HL-60 (cell line): ENCODE results near the gene MYO5B.
"Not testable (repeated sequence)": the region's sequence is repeated elsewhere in the genome, so short reads cannot be mapped to it uniquely, and the experiment has no call there.

Experiments used
- DNase-seq, 2 experiments: peaks; one replicate each; pipeline ENCODE4 v3.0.0-alpha.2; 2010 to 2020; ENCODE audit warnings: low read depth in 1 of 2, low spot score in 1 of 2
- H3K27ac ChIP-seq: fragments of 250-450 bp; sonication (Bioruptor Pico); replicated peaks from 2 replicates; pipeline ENCODE4 v1.5.1; 2020; ENCODE audit warnings: mild to moderate bottlenecking, moderate library complexity
- H3K27me3 ChIP-seq: fragments of 250-450 bp; sonication (Bioruptor Pico); 2 replicates; pipeline ENCODE4 v1.5.1; 2021; ENCODE audit warnings: mild to moderate bottlenecking, moderate library complexity; ENCODE audit not compliant: insufficient read depth, poor library complexity, severe bottlenecking
- H3K4me3 ChIP-seq: replicated peaks from 2 replicates; pipeline ENCODE4 v1.5.1; 2011; ENCODE audit warnings: mild to moderate bottlenecking, control low read depth, low read length; ENCODE audit not compliant: insufficient read depth
- GABPA ChIP-seq: IDR thresholded peaks from 2 replicates; pipeline ENCODE4 v1.6.1; 2012; ENCODE audit warnings: low read depth
- POLR2AphosphoS5 ChIP-seq: IDR thresholded peaks from 2 replicates; pipeline ENCODE4 v1.6.1; 2012; ENCODE audit warnings: low read depth
- SPI1 ChIP-seq: IDR thresholded peaks from 2 replicates; pipeline ENCODE4 v1.6.1; 2012; ENCODE audit warnings: low read depth, mild to moderate bottlenecking, borderline replicate concordance
- TF ChIP-seq, protein P1 (sequence below): IDR thresholded peaks from 2 replicates; pipeline ENCODE4 v1.6.1; 2012; ENCODE audit warnings: low read depth; ENCODE audit not compliant: insufficient replicate concordance
- TF ChIP-seq, protein P2 (sequence below): IDR thresholded peaks from one replicate; pipeline ENCODE4 v1.5.1; 2011; ENCODE audit warnings: low read length, control low read depth, inconsistent platforms; ENCODE audit not compliant: insufficient read depth

Gene MYO5B

DNA sequence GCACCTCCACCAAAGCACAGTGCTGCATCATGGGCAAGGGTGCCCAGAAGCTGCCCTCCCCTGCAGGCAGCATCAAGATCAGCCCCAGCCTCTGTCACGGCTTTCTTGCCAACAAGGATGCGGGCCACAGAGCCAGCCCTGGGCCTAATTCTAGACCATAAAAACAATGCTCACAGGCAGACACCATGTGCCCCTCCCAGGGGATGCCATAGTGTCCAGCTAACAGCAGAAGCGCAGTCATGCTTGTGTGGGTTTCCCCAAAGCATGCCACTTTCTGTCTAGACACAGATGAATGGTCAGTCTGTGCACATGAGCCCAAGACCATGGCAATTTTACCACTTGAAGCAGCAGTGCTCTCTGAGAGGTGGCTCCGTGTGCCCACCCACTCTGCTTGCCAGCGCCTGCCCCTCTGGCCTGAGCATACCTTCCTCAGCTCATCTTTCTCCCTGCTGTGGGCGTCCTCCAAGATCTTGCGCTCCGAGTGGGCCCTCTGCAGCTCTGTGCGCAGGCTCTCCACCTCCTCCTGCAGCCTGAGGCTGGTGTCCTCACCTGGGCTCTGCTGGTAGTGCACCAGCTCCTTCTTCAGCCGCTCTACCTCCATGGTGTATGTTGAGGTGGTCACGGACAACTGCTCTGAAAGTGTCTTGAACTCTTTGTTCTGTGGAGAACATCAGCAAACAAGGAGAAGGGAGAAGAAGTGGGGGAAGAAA, 300.3 kb downstream of the MYO5B start:
- no peak overlapping the region for H3K4me3 ChIP-seq
- no peaks in the 10 kb centered on the region for H3K27me3 ChIP-seq
- H3K27ac ChIP-seq, result no peak overlapping the region
- TF ChIP-seq POLR2AphosphoS5, result no peak
- DNase-seq, result no peak

DNA sequence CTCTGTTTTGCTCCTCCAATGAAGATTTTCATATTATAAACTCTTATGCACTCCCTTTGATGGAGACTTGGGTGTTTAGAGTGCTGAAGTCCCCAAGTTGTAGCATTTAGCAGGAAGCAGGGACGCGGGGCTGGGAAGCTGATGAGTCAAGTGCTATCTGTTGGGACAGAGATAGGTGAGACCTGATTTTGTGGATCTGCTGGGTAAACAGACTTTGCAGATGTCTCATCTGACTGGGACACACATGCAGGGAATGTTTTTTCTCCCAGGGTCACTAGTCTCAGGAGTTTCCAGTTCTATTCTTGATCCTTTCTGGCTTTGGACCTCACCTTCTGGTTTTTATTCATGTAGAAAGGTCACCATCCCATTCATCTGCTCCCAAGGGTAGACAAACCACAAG, 301.9 kb downstream of the MYO5B start:
- Histone ChIP-seq H3K4me3 (no peak overlapping the region), H3K27me3 (no peaks in the 10 kb centered on the region), H3K27ac (no peak overlapping the region)
- no peak for DNase-seq
- no peak for TF ChIP-seq GABPA
- TF ChIP-seq, protein P1, sequence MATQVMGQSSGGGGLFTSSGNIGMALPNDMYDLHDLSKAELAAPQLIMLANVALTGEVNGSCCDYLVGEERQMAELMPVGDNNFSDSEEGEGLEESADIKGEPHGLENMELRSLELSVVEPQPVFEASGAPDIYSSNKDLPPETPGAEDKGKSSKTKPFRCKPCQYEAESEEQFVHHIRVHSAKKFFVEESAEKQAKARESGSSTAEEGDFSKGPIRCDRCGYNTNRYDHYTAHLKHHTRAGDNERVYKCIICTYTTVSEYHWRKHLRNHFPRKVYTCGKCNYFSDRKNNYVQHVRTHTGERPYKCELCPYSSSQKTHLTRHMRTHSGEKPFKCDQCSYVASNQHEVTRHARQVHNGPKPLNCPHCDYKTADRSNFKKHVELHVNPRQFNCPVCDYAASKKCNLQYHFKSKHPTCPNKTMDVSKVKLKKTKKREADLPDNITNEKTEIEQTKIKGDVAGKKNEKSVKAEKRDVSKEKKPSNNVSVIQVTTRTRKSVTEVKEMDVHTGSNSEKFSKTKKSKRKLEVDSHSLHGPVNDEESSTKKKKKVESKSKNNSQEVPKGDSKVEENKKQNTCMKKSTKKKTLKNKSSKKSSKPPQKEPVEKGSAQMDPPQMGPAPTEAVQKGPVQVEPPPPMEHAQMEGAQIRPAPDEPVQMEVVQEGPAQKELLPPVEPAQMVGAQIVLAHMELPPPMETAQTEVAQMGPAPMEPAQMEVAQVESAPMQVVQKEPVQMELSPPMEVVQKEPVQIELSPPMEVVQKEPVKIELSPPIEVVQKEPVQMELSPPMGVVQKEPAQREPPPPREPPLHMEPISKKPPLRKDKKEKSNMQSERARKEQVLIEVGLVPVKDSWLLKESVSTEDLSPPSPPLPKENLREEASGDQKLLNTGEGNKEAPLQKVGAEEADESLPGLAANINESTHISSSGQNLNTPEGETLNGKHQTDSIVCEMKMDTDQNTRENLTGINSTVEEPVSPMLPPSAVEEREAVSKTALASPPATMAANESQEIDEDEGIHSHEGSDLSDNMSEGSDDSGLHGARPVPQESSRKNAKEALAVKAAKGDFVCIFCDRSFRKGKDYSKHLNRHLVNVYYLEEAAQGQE, result no peak
- TF ChIP-seq, protein P2, sequence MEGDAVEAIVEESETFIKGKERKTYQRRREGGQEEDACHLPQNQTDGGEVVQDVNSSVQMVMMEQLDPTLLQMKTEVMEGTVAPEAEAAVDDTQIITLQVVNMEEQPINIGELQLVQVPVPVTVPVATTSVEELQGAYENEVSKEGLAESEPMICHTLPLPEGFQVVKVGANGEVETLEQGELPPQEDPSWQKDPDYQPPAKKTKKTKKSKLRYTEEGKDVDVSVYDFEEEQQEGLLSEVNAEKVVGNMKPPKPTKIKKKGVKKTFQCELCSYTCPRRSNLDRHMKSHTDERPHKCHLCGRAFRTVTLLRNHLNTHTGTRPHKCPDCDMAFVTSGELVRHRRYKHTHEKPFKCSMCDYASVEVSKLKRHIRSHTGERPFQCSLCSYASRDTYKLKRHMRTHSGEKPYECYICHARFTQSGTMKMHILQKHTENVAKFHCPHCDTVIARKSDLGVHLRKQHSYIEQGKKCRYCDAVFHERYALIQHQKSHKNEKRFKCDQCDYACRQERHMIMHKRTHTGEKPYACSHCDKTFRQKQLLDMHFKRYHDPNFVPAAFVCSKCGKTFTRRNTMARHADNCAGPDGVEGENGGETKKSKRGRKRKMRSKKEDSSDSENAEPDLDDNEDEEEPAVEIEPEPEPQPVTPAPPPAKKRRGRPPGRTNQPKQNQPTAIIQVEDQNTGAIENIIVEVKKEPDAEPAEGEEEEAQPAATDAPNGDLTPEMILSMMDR, result no peak
- no peak for TF ChIP-seq SPI1
- no peak for TF ChIP-seq POLR2AphosphoS5

DNA sequence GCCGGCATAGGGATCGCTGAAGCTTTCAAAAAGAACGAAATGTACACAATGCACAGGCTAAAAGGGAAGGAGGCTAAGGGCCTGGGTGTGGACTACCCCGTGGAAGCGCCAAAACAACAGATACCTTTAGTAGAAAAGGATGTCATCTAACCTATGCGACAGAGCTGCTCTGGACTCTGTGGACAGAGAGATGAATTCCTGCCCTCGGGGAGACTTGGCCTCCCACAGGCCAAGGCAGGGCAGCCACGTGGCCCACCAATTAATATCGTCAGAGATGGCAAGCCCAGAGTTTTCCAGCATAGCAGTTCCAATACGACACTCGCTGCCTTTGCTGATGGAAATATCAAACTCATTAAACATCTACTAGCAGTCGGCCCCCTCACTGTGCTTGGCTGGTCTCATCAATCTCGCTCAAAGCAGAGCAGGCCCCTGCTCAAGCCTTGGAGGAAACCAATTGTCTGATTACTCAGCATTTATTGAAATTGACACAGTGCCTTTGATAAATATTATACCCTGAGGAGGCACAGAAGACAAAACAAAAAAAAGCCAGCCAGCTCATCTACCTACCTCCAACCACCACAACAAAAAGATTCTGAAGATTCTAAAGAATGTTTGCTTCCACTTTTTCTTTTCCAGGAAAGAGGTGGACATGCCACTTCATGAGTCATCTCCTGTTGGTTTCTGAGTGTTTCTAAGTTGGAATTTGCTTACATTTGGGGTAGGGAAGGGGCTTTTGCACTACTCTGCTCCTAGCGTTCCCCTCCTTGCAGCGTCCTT, 302.6 kb downstream of the MYO5B start:
- Histone ChIP-seq H3K27ac (no peak overlapping the region), H3K4me3 (no peak overlapping the region), H3K27me3 (no peaks in the 10 kb centered on the region)
- TF ChIP-seq, protein P1, result no peak
- TF ChIP-seq POLR2AphosphoS5, result no peak
- TF ChIP-seq, protein P2, result no peak
- no peak for TF ChIP-seq GABPA
- no peak for TF ChIP-seq SPI1
- no peak for DNase-seq

DNA sequence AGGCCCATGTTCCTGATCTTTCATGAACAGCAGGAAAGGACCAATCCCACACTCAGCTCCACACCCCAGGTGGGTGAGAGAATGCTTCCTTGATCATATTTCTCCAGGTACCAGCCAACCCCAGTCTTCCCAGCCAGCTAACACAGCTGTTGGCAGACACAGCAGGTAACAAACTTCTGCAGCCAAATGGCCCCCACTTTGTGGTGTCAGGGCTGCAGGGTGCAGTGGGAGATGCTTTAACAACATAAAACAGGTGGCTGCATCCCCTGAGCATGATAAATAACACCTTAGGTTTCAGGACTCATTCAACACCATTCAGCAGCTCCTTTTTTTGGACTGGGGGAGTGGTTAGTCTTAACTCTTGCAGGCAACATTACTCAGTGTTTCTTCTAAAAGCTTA, 304.9 kb downstream of the MYO5B start:
- H3K27ac ChIP-seq, result no peak overlapping the region
- TF ChIP-seq, protein P2, result no peak
- TF ChIP-seq SPI1 (no peak), POLR2AphosphoS5 (no peak), GABPA (no peak)
- TF ChIP-seq, protein P1, result no peak

DNA sequence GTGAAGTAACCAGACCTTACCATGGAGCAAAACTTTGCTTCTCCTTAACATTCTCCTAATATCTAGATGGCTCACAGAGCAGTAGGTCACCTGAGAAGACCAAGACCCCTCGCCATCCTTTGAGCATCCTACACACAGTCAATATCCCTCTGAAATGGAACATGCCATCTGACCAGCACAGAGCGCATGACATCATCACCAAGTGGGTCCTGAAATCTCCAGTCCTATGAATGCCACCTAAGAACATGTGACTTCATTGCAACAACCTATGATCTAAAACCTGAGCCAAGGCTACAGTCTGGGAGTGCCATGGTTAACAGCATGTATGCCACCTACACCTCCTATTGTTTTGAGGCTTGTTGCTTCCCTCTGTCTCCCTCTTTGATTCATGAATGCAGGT, 305.4 kb downstream of the MYO5B start:
- H3K4me3 ChIP-seq, DNase-seq: not testable (repeated sequence)

More for the DNA sequence above, 304.9 kb downstream of the MYO5B start:
- no peaks in the 10 kb centered on the region for H3K27me3 ChIP-seq
- DNase-seq, result no peak
- H3K4me3 ChIP-seq, result no peak overlapping the region

More for the DNA sequence above, 305.4 kb downstream of the MYO5B start:
- H3K27me3 ChIP-seq, H3K27ac ChIP-seq: not testable (repeated sequence)
